ENCODE measurements around the gene PCK1. TPM values are rescaled to one million over a fixed set of nuclear protein-coding genes. Genes with fewer than 3 reads are reported as not detected.

Gene PCK1
- total RNA-seq, 3 donors from 2014 or later, result 27.2 to 252 (median 29.3) TPM

DNA sequence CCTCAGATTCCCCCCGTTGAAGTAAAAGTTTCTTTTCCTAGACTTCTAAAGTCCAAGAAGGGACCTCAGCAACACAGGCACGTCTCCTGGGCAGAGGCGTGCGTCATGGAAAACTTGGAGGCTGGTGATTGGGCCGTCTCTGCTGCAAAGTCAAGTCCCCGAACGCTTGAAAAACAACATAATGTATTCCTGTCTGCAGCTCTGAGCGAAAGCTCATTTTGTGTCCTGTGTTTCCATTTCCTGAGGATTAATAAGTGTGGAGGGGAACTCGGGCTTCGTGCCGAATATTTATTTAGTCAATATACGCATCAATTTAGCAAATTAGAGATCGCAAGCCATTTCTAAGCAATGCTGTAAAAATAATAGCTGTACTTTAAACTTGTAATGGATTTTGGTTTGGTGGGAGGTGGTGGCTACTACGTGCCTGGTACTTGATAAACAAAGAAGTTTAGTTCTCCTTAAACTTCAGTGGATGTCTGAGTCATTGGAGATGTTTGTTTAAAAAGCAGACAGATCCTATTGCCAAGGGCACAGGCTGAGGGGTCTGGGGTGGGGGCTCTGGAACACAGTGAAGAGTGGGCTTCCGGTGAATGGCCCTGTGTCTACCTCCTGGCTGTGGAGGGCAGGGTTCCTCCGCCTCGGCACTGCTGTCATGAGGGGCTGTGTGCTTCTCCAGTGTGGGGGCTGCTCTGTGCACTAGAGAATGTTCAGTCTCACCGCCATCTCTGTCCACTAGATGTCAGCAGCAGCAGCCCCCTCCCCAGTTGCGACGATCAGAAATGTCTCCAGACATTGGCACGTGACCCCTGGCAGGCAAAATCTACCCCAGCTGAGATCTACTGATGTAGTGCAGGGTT, 21.8 kb downstream of the PCK1 start:
- H3K4me3 ChIP-seq, result peak overlapping the region in 1 of 3 donors; percentile 27
- TF ChIP-seq POLR2A (IDR thresholded peaks at IDR 0.05) (no peak), POLR2AphosphoS5 (IDR thresholded peaks at IDR 0.05) (no peak), CTCF (IDR thresholded peaks at IDR 0.05) (no peak)
- H3K36me3 ChIP-seq, result no peaks in the 10 kb centered on the region
- H3K27me3 ChIP-seq, result peaks cover 0 to 68% of the 10 kb centered on the region in 2 donors
- no peaks in the 10 kb centered on the region for H3K4me1 ChIP-seq
- peak overlapping the region in 1 of 2 donors; percentile 72 for H3K27ac ChIP-seq
- DNase-seq (ENCODE audit: low spot score in 2 of 2), result no peak
- H3K9me3 ChIP-seq, result peaks cover 0 to 4% of the 10 kb centered on the region in 2 donors
- intact Hi-C loops (cut with DNase I; ENCODE audit: low total_unique reads), result no loop called here

DNA sequence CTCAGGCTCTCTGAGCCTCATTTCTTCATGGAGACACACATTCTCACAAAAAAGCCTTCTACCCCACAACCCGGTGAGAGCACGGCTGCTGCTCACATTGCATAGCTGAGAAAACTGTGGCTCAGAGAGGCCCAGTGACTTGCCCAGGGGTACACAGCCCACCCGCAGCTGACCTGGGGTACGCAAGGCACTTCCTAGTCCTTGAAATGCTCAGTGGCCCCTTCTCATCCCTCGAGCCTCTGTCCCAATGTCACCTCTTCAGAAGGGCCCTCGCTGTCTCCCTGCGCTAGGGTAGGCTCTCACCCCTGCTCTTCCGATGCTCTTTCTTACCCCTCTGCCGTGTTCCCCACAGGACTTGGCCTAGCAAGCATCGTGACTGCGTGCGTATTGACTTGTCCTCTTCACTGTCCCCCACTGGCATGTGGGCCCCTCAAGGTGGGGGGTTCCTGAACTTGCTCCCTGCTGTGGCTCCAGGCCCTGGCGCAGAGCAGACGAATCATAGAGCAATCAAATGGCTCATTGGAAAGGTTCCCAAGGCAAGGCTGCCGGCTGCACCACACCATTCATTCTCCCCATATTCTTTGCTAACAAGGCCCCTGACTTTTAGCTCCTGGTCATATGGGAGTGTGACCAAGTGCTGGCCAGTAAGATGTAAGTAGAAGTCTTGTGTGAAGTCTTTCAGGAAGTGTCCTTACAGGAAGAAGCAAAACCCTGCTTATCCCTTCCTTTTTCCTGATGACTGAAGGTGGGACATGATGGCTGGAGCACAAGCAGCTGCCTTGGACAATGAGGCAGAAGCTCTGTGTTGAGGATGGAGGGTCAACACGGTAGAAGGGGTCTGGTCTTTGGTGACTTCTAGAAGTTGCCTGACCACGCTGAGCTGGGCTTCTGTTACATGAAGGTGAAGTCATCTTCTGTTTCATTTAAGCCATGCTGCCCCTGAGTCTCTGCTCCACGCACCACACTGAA, 22.7 kb downstream of the PCK1 start:
- TF ChIP-seq CTCF (IDR thresholded peaks at IDR 0.05), result no peak
- TF ChIP-seq POLR2AphosphoS5 (IDR thresholded peaks at IDR 0.05), result no peak
- no peak for TF ChIP-seq POLR2A (IDR thresholded peaks at IDR 0.05)
- Histone ChIP-seq H3K36me3 (no peaks in the 10 kb centered on the region), H3K9me3 (peaks cover 0 to 9% of the 10 kb centered on the region in 2 donors), H3K4me1 (no peaks in the 10 kb centered on the region), H3K4me3 (no peak overlapping the region), H3K27ac (peak overlapping the region in 1 of 2 donors; percentile 72), H3K27me3 (peaks cover 0 to 59% of the 10 kb centered on the region in 2 donors)
- DNase-seq (ENCODE audit: low spot score in 2 of 2), result no peak
- intact Hi-C loops (cut with DNase I; ENCODE audit: low total_unique reads), result no loop called here

DNA sequence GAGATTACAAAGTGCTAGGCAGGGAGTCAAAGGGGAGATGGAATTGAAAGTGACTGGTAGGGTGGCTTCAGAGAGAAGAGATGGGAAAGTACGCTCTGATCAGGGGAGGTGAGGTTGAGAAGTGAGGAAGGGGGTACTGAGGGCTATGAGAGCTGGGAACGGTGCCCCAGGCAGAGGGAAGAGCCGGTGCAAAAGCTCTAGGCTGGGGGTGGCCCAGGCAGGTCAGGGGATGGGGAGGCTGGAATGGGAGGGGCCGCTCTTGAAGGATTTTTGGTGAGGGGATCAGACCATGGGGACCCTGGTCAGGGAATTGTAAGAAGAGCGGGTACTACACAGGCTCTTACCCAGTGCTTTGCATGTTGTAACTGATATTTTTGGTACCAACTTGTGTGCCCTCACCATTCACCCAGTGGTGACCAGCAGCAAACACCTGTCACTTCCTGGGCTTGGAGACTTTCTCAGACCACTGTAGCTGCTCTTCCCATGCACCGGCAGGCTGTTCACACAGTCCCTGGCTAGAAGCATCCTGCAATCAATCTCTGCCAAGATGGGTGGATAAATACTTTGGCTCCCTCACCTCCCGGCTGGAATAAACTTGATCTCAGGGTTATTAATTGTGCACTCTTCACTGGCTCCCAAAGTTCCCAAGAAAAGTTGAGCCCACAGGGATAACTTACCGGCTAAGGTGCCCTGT, 24.0 kb downstream of the PCK1 start:
- intact Hi-C loops (cut with DNase I; ENCODE audit: low total_unique reads), result no loop called here
- peaks cover 0 to 9% of the 10 kb centered on the region in 2 donors for H3K9me3 ChIP-seq
- DNase-seq (ENCODE audit: low spot score in 2 of 2), result no peak
- no peak overlapping the region for H3K27ac ChIP-seq
- no peak overlapping the region for H3K4me3 ChIP-seq
- H3K36me3 ChIP-seq, result no peaks in the 10 kb centered on the region
- no peaks in the 10 kb centered on the region for H3K4me1 ChIP-seq
- TF ChIP-seq POLR2A (IDR thresholded peaks at IDR 0.05), result no peak
- TF ChIP-seq CTCF (IDR thresholded peaks at IDR 0.05), result no peak
- no peak for TF ChIP-seq POLR2AphosphoS5 (IDR thresholded peaks at IDR 0.05)
- H3K27me3 ChIP-seq, result peaks cover 0 to 47% of the 10 kb centered on the region in 2 donors

DNA sequence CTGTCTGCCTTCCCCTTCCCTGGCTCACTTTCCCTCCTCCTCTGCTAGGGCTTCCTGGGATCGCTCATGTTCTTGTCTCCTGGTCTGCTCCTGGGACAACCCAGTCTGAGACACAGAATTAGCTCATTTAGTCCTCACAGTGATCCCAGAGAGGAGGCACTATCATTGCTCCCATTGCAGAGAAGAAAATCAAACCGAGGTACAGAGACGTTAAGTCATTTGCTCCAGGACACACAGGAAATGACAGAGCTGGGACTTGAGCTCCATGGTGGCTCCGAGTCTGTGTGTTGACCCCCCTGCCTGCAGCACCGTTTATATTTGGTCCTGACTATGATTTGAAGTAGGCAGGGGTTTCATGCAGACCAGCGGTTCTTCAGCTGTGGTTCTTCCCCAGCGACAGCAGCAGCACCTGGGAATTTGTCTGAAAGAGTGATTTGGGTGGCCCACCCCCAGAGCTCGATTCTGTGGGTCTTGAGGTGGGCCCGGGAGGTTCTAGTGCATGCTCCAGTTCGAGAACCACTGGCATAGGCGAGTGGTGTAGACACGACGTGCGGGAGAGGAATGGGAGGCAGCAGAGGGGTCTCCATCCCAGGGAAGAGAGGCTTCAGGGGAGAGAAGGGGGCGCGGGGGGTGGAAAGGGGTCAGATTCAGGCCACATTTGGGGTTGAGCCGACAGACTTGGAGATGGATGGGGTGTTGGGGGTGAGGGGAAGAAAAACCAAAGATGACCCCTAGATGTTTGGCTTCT, 24.7 kb downstream of the PCK1 start:
- Histone ChIP-seq H3K27ac (no peak overlapping the region), H3K9me3 (peaks cover 0 to 9% of the 10 kb centered on the region in 2 donors), H3K36me3 (no peaks in the 10 kb centered on the region), H3K27me3 (peaks cover 0 to 42% of the 10 kb centered on the region in 2 donors), H3K4me1 (no peaks in the 10 kb centered on the region), H3K4me3 (no peak overlapping the region)
- intact Hi-C loops (cut with DNase I; ENCODE audit: low total_unique reads), result no loop called here
- no peak for TF ChIP-seq POLR2A (IDR thresholded peaks at IDR 0.05)
- TF ChIP-seq CTCF (IDR thresholded peaks at IDR 0.05), result no peak
- no peak for TF ChIP-seq POLR2AphosphoS5 (IDR thresholded peaks at IDR 0.05)
- DNase-seq (ENCODE audit: low spot score in 2 of 2), result no peak

All from breast epithelium (tissue), 4 donors.